Endometrial microvascular endothelial cells (primary cell): ENCODE measurements around the gene RAB3GAP2. TPM values are rescaled to one million over a fixed set of nuclear protein-coding genes. Genes with fewer than 3 reads are reported as not detected.
"Not testable (repeated sequence)": the region's sequence is repeated elsewhere in the genome, so short reads cannot be mapped to it uniquely, and the experiment has no call there.

Source experiments
- in situ Hi-C: cut with HindIII; loops from 2 replicates; pipeline ENCODE4 v1.10.0; 2017; ENCODE audit warnings: low sequenced_read_pairs, low pct_unique_long_range_greater_than_20kb; ENCODE audit errors: inconsistent ontology term
- total RNA-seq: library from RNA; depleted of rRNA; stranded (reverse); fragments of >200 nt; gene quantifications from one replicate; pipeline ENCODE4 v1.2.3, GENCODE V29; 2015; ENCODE audit errors: inconsistent ontology term

Gene RAB3GAP2
- total RNA-seq, 1 donor from 2014 or later, result 29.3 TPM

GRCh38 chr1:220290140-220290761 is 18.0 kb upstream of the RAB3GAP2 start:
- in situ Hi-C loops, result no loop called here

DNA sequence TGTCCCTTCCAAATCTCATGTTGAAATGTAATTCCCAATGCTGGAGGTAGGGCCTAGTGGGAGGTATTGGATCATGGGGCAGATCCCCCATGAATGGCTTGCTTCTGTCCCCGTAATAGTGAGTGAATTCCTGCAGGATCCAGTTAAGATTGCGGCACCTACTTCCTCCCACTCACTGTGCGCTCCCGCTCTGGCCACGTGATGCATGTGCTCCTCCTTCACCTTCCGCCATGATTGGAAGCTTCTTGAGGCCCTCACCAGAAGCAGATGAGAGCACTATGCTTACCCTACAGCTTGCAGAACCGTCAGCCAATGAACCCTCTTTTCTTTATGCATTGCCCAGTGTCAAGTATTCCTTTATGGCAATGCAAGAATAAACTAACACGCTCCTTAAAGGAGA is 14.9 kb upstream of the RAB3GAP2 start:
- in situ Hi-C loops, result no loop called here

DNA sequence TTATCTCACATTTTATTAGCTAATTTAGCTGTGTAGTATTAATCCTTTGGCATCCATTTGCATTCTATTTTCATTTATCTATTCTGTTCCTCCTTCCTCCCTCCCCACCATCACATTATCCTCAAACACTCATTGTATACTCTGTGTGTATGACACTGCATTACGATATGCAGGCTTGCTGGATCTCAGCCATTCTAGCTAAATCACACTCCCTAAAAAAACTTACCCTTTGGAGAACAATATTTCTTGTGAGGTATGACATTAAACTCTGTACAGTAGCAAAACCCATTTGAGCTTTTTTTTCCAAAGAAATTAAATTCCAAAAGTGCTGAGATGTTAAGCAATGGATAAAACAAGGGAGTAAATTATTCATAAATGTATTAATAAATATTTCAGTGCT is 11.4 kb upstream of the RAB3GAP2 start:
- in situ Hi-C loops, result no loop called here

DNA sequence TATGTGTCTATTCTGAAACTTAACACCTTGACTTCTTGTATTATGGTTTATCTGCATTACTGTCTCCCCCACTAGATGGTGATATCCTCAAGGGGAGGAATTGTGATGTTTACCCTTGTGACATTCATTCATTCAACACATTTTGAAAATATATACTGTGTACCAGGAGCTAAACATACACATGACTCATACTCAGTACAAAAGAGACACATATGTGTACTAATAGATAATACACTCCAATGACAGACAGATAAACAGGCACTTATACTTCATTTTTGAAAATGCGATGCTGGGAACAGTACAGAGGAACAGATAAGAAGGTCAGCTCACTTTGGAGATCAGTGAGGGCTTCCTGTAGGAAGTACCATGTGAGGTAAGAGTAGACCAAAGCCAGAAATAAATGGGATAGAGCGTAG is 8.9 kb upstream of the RAB3GAP2 start:
- in situ Hi-C loops, result no loop called here

- in situ Hi-C loops, result no loop called here
Observed at GRCh38 chr1:220280249-220280648, 8.0 kb upstream of the RAB3GAP2 start.

DNA sequence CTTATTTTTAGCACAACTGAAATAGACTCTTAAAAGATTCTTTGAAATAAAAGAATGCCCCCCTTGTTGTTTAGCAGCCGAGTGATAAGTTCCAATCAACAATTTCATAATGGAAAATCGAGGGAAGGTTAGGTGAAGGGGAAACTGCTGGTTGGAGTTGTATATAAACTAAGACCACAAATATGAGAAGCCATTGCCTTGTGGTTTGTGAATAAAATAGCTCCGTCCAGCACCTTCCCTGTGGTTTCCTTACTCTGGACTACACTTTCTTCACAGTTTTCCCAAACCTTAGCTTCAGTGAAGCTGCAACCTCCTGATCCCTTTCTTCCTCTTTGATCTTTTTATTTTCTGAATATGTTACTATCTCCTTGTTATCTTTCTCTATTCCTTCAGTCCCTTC is 6.7 kb upstream of the RAB3GAP2 start:
- in situ Hi-C loops, result no loop called here

DNA sequence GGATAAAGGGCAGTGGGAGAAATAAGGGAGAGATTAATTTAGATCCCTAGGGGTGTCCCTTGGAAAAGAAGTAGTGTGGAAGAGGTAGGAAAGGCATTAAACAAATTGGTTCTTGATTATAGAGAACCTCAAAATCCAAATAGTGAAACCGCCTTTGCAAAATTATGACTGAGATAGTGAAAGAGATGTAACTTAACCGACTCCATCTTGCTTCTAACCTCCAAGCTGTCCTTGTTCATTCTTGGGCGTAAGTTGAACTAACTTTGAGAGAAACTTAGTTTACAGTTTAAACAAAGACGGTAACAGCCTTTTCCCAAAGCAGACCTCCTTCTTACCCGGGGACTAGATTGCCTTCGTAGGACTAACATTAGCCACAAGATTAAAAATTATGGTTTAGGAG is 3.2 kb upstream of the RAB3GAP2 start:
- in situ Hi-C loops, result no loop called here

- in situ Hi-C loops, result no loop called here
Observed at GRCh38 chr1:220274251-220274855, 2.1 kb upstream of the RAB3GAP2 start.

- in situ Hi-C loops, result no loop called here
Observed at GRCh38 chr1:220272841-220273090, 513 bp upstream of the RAB3GAP2 start.

DNA sequence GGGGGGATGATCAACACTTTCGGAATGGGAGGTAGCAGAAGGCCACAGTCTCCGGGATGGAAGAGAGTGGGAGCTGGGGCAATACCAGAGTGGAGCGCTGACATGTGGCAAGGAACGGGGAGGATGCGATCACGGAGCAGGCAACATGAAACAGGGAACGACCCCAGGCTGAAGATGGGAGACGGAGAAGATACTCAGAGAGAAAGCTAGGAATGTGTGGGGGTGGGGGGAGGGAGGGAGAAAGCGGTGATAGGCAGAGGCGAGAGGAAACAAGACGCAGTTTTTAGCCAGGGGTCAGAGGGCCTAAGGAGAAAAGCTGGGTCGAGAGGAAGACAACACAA is 577 bp downstream of the RAB3GAP2 start:
- in situ Hi-C loops, result no loop called here

DNA sequence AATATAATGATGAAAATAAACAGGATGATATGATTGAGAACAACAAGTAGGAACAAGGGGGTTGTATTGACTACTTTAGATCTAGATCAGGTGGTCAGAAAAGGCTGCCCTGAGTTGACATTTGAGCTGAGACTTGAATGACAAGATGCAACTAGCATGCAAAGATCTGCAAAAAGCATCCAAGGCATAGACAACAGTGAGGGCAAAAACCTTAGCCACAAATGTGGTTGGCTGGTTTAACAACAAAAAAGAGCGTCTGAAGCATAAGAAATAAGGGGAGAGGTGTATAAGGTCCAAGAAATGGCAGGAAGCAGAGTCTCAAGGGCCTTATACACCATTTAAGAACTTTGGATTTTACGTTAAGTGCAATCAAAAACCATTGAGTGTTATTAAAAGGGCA is 3.2 kb downstream of the RAB3GAP2 start:
- in situ Hi-C loops, result no loop called here

DNA sequence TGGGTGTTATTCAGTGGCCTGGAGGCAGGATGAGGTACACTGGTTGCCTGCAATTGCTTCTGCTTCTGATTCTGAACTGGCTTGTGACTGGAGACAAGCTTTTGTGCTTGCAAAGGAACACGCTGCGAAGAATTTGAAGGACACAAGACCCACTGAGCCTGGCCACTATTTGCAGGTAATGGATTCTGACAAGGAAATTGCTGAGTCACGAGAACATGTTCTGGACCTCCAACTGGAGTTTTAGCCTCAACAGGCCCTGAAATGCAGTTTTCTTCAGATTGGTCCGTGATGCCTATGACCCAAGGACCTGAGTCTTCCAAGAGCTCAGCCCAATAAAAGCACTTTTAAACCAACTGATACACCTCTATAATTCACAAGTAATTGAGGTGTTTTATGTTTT is 4.6 kb downstream of the RAB3GAP2 start:
- in situ Hi-C loops, result no loop called here

- in situ Hi-C loops, result not testable (repeated sequence)
Observed at GRCh38 chr1:220260228-220260627, 12.0 kb downstream of the RAB3GAP2 start.

GRCh38 chr1:220259756-220260155 is 12.5 kb downstream of the RAB3GAP2 start:
- in situ Hi-C loops, result not testable (repeated sequence)

DNA sequence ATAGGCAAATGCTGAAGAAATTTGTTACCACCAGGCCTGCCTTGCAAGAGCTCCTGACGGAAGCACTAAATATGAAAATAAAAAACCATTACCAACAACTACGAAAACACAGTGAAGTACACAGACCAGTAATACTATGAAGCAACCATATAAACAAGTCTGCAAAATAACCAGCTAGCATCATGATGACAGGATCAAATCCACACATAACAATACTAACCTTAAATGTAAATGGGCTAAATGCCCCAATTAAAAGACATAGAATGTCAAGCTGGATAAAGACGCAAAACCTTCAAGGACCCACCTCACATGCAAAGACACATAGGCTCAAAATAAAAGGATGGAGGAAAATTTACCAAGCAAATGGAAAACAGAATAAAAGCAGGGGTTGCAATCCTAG is 16.1 kb downstream of the RAB3GAP2 start:
- in situ Hi-C loops, result not testable (repeated sequence)

GRCh38 chr1:220255204-220255603 is 17.0 kb downstream of the RAB3GAP2 start:
- in situ Hi-C loops, result no loop called here

DNA sequence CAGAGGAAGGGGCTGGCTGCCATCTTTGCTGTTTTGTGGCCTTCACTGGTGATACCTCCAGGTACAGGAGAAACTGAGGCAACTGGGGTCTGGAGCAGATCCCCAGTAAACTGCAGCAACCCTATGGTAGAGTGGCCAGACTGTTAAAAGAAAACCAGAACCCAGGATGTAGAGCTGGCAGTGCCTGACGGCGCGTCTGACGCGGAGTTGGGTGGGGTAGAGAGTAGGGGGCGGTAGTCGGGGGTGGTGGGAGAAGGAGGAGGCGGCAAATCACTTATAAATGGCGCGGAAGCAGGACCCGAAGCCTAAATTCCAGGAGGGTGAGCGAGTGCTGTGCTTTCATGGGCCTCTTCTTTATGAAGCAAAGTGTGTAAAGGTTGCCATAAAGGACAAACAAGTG is 19.0 kb downstream of the RAB3GAP2 start:
- in situ Hi-C loops, result not testable (repeated sequence)

GRCh38 chr1:220251272-220251671 is 21.0 kb downstream of the RAB3GAP2 start:
- in situ Hi-C loops, result no loop called here

DNA sequence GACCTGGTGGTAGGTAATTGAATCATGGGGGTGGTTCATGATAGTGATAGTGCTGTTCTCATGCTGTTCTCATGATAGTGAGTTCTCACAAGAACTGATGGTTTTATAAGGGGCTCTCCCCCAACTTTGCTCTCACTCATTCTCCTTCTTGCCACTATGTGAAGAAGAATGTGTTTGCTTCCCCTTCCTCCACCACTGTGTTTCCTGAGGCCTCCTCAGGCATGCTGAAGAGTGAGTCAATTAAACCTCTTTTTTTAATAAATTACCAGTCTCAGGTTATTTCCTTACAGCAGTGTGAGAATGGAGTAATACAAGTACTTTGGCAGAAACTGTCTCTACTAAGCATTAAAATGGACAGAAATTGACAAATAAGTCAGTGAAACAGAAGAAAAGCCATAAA is 21.6 kb downstream of the RAB3GAP2 start:
- in situ Hi-C loops, result no loop called here

- in situ Hi-C loops, result no loop called here
Observed at GRCh38 chr1:220249522-220249921, 22.7 kb downstream of the RAB3GAP2 start.

DNA sequence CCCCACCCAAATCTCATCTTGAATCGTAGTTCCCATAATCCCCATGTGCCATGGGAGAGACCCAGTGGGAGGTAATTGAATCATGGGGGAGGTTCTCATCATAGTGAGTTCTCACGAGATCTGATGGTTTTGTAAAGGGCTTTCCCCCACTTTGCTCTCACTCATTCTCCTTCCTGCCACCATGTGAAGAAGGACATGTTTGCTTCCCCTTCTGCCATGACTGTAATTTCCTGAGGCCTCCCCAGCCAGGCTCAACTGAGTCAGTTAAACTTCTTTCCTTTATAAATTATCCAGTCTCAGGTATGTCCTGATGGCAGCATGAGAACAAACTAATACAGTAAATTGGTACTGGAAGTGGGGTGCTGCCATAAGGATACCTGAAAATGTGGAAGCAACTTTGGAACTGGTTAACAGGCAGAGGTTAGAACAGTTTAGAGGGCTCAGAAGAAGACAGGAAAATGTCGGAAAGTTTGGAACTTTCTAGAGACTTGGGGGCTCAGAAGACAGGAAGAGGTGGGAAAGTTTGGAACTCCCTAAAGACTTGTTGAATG is 23.5 kb downstream of the RAB3GAP2 start:
- in situ Hi-C loops, result not testable (repeated sequence)
